DOHH2 (cell line): ENCODE measurements around the gene DPP7.
"Not testable (repeated sequence)": the region's sequence is repeated elsewhere in the genome, so short reads cannot be mapped to it uniquely, and the experiment has no call there.

Experiments
- H3F3A ChIP-seq: fragments of 200-600 bp; sonication (generic), shearing (Covaris generic); 2 replicates; pipeline ENCODE4 v1.6.0; 2016; ENCODE audit warnings: antibody characterized with exemption, mild to moderate bottlenecking; ENCODE audit not compliant: control insufficient read depth, insufficient read depth
- H3K27ac ChIP-seq: fragments of 200-600 bp; sonication (generic); 2 replicates; pipeline ENCODE4 v1.5.1; 2014; ENCODE audit warnings: low read depth, mild to moderate bottlenecking, low read length, moderate library complexity
- H3K27me3 ChIP-seq: fragments of 200-600 bp; sonication (generic); 2 replicates; pipeline ENCODE4 v1.6.1; 2014; ENCODE audit warnings: mild to moderate bottlenecking, low read length, mixed read lengths; ENCODE audit not compliant: control insufficient read depth
- H3K36me3 ChIP-seq: fragments of 200-600 bp; sonication (generic); 2 replicates; pipeline ENCODE4 v1.6.1; 2014; ENCODE audit warnings: mild to moderate bottlenecking, low read length, moderate library complexity, mixed read lengths; ENCODE audit not compliant: control insufficient read depth
- H3K4me1 ChIP-seq: fragments of 200-600 bp; sonication (generic); 2 replicates; pipeline ENCODE4 v1.6.1; 2014; ENCODE audit warnings: mild to moderate bottlenecking, low read length, mixed read lengths; ENCODE audit not compliant: control insufficient read depth
- H3K4me2 ChIP-seq: fragments of 200-600 bp; sonication (generic); 2 replicates; pipeline ENCODE4 v1.6.0; 2014; ENCODE audit warnings: mild to moderate bottlenecking, low read length, moderate library complexity
- H3K4me3 ChIP-seq: fragments of 200-600 bp; sonication (generic); 2 replicates; pipeline ENCODE4 v1.5.1; 2014; ENCODE audit warnings: mild to moderate bottlenecking, low read length, mixed read lengths
- H3K79me2 ChIP-seq: fragments of 200-600 bp; sonication (generic); 2 replicates; pipeline ENCODE4 v1.6.1; 2014; ENCODE audit warnings: mild to moderate bottlenecking, low read length, mixed read lengths; ENCODE audit not compliant: control insufficient read depth
- H3K9me2 ChIP-seq: fragments of 200-600 bp; sonication (generic); replicated peaks from 2 replicates; pipeline ENCODE4 v1.6.1; 2014; ENCODE audit warnings: mild to moderate bottlenecking, low read length, mixed read lengths; ENCODE audit not compliant: control insufficient read depth
- H3K9me3 ChIP-seq: fragments of 200-600 bp; sonication (generic); 2 replicates; pipeline ENCODE4 v1.6.1; 2014; ENCODE audit warnings: antibody characterized with exemption, low read length, mixed read lengths; ENCODE audit not compliant: control insufficient read depth, insufficient read depth
- H4K20me1 ChIP-seq: fragments of 200-600 bp; sonication (generic); 2 replicates; pipeline ENCODE4 v1.6.0; 2014; ENCODE audit warnings: low read depth, mild to moderate bottlenecking, antibody characterized with exemption, low read length, moderate library complexity; ENCODE audit not compliant: control insufficient read depth, insufficient read depth
- EZH2phosphoT487 ChIP-seq: fragments of 200-600 bp; sonication (generic); IDR thresholded peaks from 2 replicates; pipeline ENCODE4 v1.6.1; 2017; ENCODE audit warnings: borderline replicate concordance, mild to moderate bottlenecking, antibody characterized with exemption, low read length, moderate library complexity, mixed read lengths
- TF ChIP-seq, protein P1 (sequence below): fragments of 200-600 bp; sonication (generic); IDR thresholded peaks from one replicate; pipeline ENCODE4 v1.5.1; 2014; ENCODE audit warnings: antibody characterized with exemption, mild to moderate bottlenecking, low read depth, low read length; ENCODE audit not compliant: poor library complexity, severe bottlenecking

The DPP7 gene

DNA sequence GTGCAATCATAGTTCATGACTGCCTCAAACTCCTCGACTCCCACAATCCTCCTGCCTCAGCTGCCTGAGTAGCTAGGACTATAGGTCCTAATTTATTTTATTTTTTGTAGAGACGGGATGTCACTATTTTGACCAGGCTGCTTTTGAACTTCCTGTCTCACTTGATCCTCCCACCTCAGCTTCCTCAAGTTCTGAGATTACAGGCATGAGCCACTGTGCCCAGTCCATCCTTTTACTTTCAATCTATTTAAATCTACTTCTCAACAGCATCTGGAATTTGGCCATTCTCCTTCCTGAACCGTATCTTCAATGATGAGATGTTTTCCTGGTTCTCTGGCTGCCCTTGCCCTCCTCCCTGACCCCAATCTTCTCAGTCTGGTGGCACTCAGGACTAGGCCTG is 12.3 kb upstream of the DPP7 start:
- Histone ChIP-seq H3K9me3 (no peaks in the 10 kb centered on the region), H3K27ac (peak overlapping the region; percentile 88), H4K20me1 (no peaks in the 10 kb centered on the region; the same call in 1 of the 2 replicates), H3F3A (peaks cover 47% of the 10 kb centered on the region), H3K9me2 (no peaks in the 10 kb centered on the region), H3K4me1 (peaks cover 58% of the 10 kb centered on the region), H3K4me2 (peak overlapping the region; percentile 93), H3K36me3 (peaks cover 33% of the 10 kb centered on the region), H3K27me3 (no peaks in the 10 kb centered on the region), H3K79me2 (peaks cover 70% of the 10 kb centered on the region), H3K4me3 (peak overlapping the region; percentile 90)
- TF ChIP-seq EZH2phosphoT487: no peak
- TF ChIP-seq, protein P1, sequence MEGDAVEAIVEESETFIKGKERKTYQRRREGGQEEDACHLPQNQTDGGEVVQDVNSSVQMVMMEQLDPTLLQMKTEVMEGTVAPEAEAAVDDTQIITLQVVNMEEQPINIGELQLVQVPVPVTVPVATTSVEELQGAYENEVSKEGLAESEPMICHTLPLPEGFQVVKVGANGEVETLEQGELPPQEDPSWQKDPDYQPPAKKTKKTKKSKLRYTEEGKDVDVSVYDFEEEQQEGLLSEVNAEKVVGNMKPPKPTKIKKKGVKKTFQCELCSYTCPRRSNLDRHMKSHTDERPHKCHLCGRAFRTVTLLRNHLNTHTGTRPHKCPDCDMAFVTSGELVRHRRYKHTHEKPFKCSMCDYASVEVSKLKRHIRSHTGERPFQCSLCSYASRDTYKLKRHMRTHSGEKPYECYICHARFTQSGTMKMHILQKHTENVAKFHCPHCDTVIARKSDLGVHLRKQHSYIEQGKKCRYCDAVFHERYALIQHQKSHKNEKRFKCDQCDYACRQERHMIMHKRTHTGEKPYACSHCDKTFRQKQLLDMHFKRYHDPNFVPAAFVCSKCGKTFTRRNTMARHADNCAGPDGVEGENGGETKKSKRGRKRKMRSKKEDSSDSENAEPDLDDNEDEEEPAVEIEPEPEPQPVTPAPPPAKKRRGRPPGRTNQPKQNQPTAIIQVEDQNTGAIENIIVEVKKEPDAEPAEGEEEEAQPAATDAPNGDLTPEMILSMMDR: no peak

DNA sequence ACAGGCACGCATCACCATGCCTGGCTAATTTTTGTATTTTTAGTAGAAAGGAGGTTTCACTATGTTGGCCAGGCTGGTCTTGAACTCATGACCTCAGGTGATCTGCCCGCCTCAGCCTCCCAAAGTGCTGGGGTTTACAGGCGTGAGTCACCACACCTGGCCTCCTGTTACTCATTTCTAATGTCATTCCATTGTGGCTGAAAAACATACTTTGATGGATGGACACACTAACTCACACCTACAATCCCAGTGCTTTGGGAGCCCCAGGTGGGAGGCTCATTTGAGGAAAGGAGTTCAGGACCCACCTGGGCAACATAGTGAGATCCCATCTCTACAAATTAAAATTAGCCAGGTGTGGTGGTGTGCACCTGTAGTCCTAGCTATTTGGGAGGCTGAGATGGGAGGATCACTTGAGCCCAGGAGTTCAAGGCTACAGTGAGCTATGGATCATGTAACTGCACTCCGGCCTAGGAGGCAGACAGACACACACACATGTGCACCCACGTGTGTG is 9.5 kb upstream of the DPP7 start:
- Histone ChIP-seq H3K4me1 (peaks cover 66% of the 10 kb centered on the region), H3K27ac (peak overlapping the region; percentile 95), H3K4me3 (peak overlapping the region; percentile 56), H3K79me2 (peaks cover 50% of the 10 kb centered on the region), H3K4me2 (peak overlapping the region; percentile 74), H3K36me3 (peaks cover 31% of the 10 kb centered on the region), H3F3A (peaks cover 59% of the 10 kb centered on the region)
- H3K9me3 ChIP-seq, H3K9me2 ChIP-seq, H4K20me1 ChIP-seq, H3K27me3 ChIP-seq: not testable (repeated sequence)

DNA sequence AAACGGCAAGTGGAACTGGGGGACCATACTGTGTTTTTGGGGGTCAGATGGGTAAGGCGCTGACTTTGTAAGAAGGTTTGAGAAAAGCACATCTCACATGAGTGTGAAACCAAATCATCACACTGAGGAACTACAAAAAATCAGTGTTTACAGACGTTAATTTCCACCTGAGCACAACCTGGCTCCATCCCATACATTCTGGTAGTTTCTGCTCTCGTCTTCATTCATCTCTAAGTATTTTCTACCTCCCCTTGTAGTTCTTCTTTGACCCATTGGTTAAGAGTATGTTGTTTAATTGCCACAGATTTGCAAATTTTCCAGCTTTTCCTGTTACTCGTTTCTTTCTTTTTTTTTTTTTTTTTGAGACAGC is 8.9 kb upstream of the DPP7 start:
- Histone ChIP-seq H3K27me3 (no peaks in the 10 kb centered on the region), H3K4me1 (peaks cover 70% of the 10 kb centered on the region), H3K27ac (peak overlapping the region; percentile 95), H3F3A (peaks cover 55% of the 10 kb centered on the region), H3K4me2 (peak overlapping the region; percentile 74), H3K79me2 (peaks cover 45% of the 10 kb centered on the region), H3K4me3 (peak overlapping the region; percentile 56), H3K9me2 (no peaks in the 10 kb centered on the region), H3K9me3 (no peaks in the 10 kb centered on the region), H3K36me3 (peaks cover 25% of the 10 kb centered on the region), H4K20me1 (no peaks in the 10 kb centered on the region; the same call in 1 of the 2 replicates)
- no peak for TF ChIP-seq EZH2phosphoT487
- TF ChIP-seq, protein P1: no peak

DNA sequence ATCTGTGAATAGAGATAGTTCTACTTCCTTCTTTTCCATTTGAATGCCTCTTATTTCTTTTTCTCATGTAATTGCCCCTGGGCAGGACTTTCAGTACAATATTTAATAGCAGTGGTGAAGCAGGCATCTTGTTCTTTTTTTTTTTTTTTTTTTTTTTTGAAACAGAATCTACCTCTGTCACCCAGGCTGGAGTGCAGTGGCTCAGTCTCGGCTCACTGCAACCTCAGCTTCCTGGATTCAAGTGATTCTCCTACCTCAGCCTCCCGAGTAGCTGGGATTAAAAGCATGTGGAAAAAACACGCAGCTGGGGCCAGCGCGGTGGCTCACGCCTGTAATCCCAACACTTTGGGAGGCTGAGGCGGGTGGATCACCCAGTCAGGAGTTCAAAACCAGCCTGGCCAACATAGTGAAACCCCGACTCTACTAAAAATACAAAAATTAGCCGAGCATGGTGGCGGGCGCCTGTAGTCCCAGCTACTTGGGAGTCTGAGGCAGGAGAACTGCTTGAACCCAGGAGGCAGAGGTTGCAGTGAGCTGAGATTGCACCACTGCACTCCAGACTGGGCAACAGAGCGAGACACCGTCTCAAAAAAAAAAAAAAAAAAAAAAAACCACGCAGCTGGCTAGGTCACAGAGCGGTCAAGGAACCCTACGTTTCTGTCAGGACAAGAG is 8.4 kb upstream of the DPP7 start:
- H3K27me3 ChIP-seq, H3K9me3 ChIP-seq, H4K20me1 ChIP-seq, H3K9me2 ChIP-seq: not testable (repeated sequence)
- peak overlapping the region; percentile 95 for H3K27ac ChIP-seq
- H3K36me3 ChIP-seq: peaks cover 20% of the 10 kb centered on the region
- H3K4me1 ChIP-seq: peaks cover 74% of the 10 kb centered on the region
- H3K4me2 ChIP-seq: peak overlapping the region; percentile 74
- peak overlapping the region; percentile 56 for H3K4me3 ChIP-seq
- peaks cover 52% of the 10 kb centered on the region for H3F3A ChIP-seq
- peaks cover 40% of the 10 kb centered on the region for H3K79me2 ChIP-seq

DNA sequence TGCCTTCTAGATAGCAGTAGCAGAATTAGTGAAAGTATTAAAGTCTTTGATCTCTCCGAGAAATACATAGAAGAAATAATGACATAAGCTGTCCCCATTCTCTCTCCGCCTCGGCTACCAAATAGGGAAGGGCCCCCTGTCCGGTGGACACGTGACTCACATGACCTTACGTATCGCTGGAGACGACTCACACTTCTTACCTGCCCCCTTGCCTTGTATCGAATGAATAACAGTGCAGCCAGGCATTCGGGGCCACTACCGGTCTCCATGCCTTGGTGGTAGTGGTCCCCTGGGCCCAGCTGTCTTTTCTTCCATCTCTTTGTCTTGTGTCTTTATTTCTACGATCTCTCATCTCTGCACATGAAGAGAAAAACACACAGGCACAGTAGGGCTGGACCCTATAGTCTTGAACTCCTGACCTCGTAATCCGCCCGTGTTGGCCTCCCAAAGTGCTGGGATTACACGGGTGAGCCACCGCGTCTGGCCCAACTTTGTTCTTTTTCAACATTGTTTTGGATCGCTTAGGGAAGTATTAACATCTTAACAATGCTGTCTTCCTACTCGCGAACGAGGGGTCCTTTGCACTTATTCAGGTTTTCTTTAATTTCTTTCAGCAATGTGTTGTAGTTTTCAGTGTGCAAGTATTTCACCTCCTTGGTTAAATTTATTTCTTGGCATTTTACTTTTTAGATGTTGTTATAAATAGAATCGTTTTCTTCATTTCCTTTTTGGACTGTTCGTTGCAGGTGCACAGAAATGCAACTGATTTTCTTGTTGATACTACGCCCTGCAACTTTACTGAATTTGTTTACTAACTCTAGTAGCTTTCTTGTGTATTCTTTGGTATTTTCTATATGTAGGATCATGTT is 7.6 kb upstream of the DPP7 start:
- Histone ChIP-seq H3K36me3 (peaks cover 15% of the 10 kb centered on the region), H3K4me3 (peak overlapping the region; percentile 56), H3K27ac (peak overlapping the region; percentile 95), H3K4me2 (peak overlapping the region; percentile 74), H3K4me1 (peaks cover 77% of the 10 kb centered on the region), H3K79me2 (peaks cover 32% of the 10 kb centered on the region), H3F3A (peaks cover 46% of the 10 kb centered on the region)
- not testable (repeated sequence) for H3K9me2 ChIP-seq, H3K9me3 ChIP-seq, H4K20me1 ChIP-seq, H3K27me3 ChIP-seq

DNA sequence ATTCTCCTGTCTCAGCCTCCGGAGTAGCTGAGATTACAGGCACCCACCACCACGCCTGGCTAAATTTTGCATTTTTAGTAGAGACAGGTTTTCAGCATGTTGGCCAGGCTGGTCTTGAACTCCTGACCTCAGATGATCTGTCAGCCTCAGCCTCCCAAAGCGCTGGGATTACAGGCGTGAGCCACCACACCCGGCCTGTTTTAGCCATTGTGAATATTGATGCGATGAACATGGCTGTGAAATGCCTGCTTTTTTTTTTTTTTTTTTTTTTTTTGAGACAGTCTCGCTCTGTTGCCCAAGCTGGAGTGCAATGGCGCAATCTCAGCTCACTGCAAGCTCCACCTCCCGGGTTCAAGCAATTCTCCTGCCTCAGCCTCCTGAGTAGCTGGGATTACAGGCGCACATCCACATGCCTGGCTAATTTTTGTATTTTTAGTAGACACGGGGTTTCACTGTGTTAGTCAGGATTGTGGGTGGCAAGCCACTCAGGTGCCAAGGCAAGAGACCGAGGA is 3.6 kb upstream of the DPP7 start:
- peaks cover 18% of the 10 kb centered on the region for H3K79me2 ChIP-seq
- H3F3A ChIP-seq: peaks cover 24% of the 10 kb centered on the region
- H3K27ac ChIP-seq, H4K20me1 ChIP-seq, H3K4me2 ChIP-seq, H3K9me3 ChIP-seq, H3K4me3 ChIP-seq, H3K9me2 ChIP-seq, H3K27me3 ChIP-seq: not testable (repeated sequence)
- peaks cover 64% of the 10 kb centered on the region for H3K4me1 ChIP-seq
- H3K36me3 ChIP-seq: peaks cover 11% of the 10 kb centered on the region
